Activated B cell treated with CpG ODN at 0.5 μM for 24 hours (primary cell): Measurements from ENCODE around the gene DGCR2. TPM values are rescaled to one million over a fixed set of nuclear protein-coding genes. Genes with fewer than 3 reads are reported as not detected.

Source experiments
- ATAC-seq: fragments of 200-7000 bp; cut with Tn5 transposase; one replicate; pipeline ENCODE4 v1.10.0; 2021; ENCODE audit warnings: low read depth, mild to moderate bottlenecking, moderate library complexity
- CTCF ChIA-PET: fragments of 350-600 bp; sonication (Branson Sonifier 250); formaldehyde crosslinking; loops from one replicate; lab custom pipeline; 2021; ENCODE audit warnings: antibody characterized with exemption; lab: Charles Lee
- POLR2A ChIA-PET: fragments of 350-600 bp; sonication (Branson Sonifier 250); formaldehyde crosslinking; loops from one replicate; lab custom pipeline; 2021; ENCODE audit warnings: antibody characterized with exemption; lab: Charles Lee
- DNase-seq: peaks from one replicate; pipeline ENCODE4 v3.0.0; 2022
- H3K27ac Mint-ChIP-seq: one replicate; pipeline ENCODE4 v1.8.0; 2020; ENCODE audit warnings: mixed read lengths
- H3K27me3 Mint-ChIP-seq: one replicate; pipeline ENCODE4 v1.8.0; 2021; ENCODE audit warnings: mixed read lengths
- H3K36me3 Mint-ChIP-seq: one replicate; pipeline ENCODE4 v1.8.0; 2021; ENCODE audit warnings: low read depth, mixed read lengths
- H3K4me1 Mint-ChIP-seq: one replicate; pipeline ENCODE4 v1.8.0; 2021; ENCODE audit warnings: mixed read lengths
- H3K4me3 Mint-ChIP-seq: one replicate; pipeline ENCODE4 v1.8.0; 2020; ENCODE audit warnings: mild to moderate bottlenecking, mixed read lengths
- H3K9me3 Mint-ChIP-seq: one replicate; pipeline ENCODE4 v1.8.0; 2020; ENCODE audit warnings: mixed read lengths
- CTCF ChIP-seq: fragments of 200-600 bp; IDR thresholded peaks from one replicate; pipeline ENCODE4 v1.8.0; 2022; ENCODE audit warnings: antibody characterized with exemption, mild to moderate bottlenecking
- intact Hi-C: fragments of 100-400 bp; cut with micrococcal nuclease; formaldehyde crosslinking; loops from one replicate; pipeline ENCODE4 v1.15.1; 2024
- total RNA-seq: library from RNA; stranded (reverse); gene quantifications from 2 replicates; pipeline ENCODE4 v1.2.3, GENCODE V29; 2022

Gene DGCR2
- total RNA-seq, 1 donor from 2014 or later = 33.2 TPM

DNA sequence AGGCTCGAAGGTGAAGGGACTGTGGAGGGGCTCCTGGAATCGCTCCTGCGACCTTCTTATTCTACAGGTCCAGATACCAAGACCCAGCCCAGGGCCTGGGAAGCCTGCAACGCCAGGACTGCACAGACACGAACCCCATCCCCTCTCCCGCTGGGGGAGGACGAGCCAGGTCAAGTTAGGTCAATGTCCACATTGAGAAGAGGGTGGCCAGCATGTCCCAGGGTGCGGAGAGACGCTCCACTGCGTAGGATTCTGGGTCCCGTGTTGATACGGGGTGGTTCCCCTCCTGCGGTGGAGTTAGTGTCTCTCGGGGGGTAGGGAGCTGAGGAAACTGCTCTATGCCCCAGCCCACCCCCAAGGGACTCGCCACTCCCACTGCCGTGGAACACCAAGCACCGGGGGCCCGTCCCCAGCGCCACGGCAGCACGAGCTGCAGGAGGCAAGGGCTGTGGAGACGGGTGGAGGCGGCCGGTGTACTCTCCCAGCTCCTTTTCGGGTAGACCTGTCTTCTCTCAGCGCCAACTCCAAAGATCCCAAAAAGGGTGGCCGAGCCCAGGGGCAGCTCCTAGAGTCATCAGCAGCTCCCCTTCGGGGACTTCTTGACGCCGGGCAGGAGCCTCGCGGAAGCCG is 26.3 kb upstream of the DGCR2 start:
- Mint-ChIP-seq H3K4me1 (peaks cover 18% of the 10 kb centered on the region), H3K27me3 (peaks cover 35% of the 10 kb centered on the region), H3K4me3 (no peak overlapping the region), H3K27ac (no peak overlapping the region), H3K9me3 (no peaks in the 10 kb centered on the region), H3K36me3 (peaks cover 8% of the 10 kb centered on the region)
- ATAC-seq = no peak
- intact Hi-C loops = loop anchor here (10.0 kb wide), 1 partner anchor 146 kb away; the partner anchor contains the start of gene CLTCL1
- no peak for TF ChIP-seq CTCF
- CTCF ChIA-PET = interaction anchor here (0.8 kb wide), 1 partner anchor 25 kb away, joined by 3 read pairs; no protein-coding TSS in a partner anchor
- DNase-seq = no peak
- POLR2A ChIA-PET = interaction anchor here (0.6 kb wide), 1 partner anchor 283 kb away, joined by 3 read pairs; the partner anchor contains the start of gene HIRA

DNA sequence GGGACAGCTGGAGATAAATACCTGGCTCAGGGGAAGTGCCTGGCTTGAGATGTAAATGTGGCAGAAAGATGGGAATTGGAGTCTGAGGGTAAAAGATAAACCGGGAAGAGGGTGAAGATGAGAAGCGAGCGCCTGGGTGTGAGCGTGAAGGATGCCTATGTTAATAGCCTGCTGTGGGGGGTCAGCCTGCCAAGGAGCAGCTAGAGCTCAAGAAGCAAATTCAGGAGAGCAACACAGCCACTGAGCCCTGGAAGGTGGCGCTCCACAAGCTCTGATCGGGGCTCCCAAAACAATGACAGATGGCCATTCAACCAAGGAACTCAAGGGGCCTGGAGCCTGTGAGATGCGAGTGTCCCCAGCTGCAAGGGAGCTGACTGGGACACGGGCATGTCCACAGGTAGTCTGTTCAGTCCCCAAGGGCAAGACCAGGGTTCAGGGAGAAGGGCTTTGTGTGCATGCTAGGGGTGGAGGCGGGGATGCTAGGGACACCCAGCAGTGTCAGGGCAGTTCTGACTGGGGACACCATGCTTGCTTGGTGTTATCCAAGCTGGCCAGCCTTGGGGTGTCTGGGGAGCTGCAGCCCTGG is 25.1 kb upstream of the DGCR2 start:
- Mint-ChIP-seq H3K4me3 (no peak overlapping the region), H3K4me1 (peaks cover 26% of the 10 kb centered on the region), H3K27me3 (peaks cover 28% of the 10 kb centered on the region), H3K9me3 (no peaks in the 10 kb centered on the region), H3K27ac (no peak overlapping the region), H3K36me3 (peaks cover 12% of the 10 kb centered on the region)
- DNase-seq (no peak), ATAC-seq (no peak)
- CTCF ChIA-PET = interaction anchor here (1.3 to 5.0 kb wide), 2 partner anchors 331 to 483 kb away, joined by 3 to 46 read pairs; no protein-coding TSS in a partner anchor
- POLR2A ChIA-PET = no interaction called here
- intact Hi-C loops = loop anchor here (10.0 kb wide), 1 partner anchor 148 kb away; the partner anchor contains the start of gene CLTCL1
- TF ChIP-seq CTCF = no peak

- intact Hi-C loops = loop anchor here (10.0 kb wide), 1 partner anchor 148 kb away; the partner anchor contains the start of gene CLTCL1
- no peaks in the 10 kb centered on the region for H3K9me3 Mint-ChIP-seq
- peaks cover 26% of the 10 kb centered on the region for H3K4me1 Mint-ChIP-seq
- POLR2A ChIA-PET = no interaction called here
- no peak for DNase-seq
- no peak for ATAC-seq
- no peak for TF ChIP-seq CTCF
- peaks cover 22% of the 10 kb centered on the region for H3K27me3 Mint-ChIP-seq
- CTCF ChIA-PET = interaction anchor here (1.3 to 5.0 kb wide), 2 partner anchors 332 to 484 kb away, joined by 3 to 46 read pairs; no protein-coding TSS in a partner anchor
- H3K4me3 Mint-ChIP-seq = no peak overlapping the region
- no peak overlapping the region for H3K27ac Mint-ChIP-seq
- H3K36me3 Mint-ChIP-seq = peaks cover 20% of the 10 kb centered on the region
These were observed 24.2 kb upstream of the DGCR2 start for GRCh38 chr22:19146215-19146968.

DNA sequence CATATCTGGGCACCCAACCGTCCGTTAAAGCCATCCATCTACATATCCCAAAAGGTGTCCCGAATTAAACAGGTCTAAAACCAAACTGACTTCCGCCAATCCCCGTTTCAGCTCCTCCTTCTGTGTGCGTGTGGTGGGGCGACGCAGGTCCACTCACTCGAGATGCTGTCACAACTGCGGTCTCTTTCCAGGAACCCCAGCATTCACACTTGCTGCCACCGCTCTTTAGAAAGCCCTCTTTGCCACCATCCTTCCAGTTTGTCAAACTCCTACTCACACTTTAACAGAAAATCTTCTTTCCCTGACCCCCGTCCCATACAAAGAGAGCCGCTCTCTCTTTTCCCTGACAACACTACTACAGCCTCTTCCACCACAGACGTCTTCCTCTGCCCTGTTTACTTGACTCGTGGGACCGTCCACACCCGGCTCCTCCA is 21.8 kb upstream of the DGCR2 start:
- Mint-ChIP-seq H3K27ac (peak overlapping the region; percentile 95), H3K4me3 (peak overlapping the region; percentile 100), H3K27me3 (peaks cover 13% of the 10 kb centered on the region), H3K9me3 (no peaks in the 10 kb centered on the region), H3K4me1 (peaks cover 20% of the 10 kb centered on the region), H3K36me3 (peaks cover 44% of the 10 kb centered on the region)
- POLR2A ChIA-PET = interaction anchor here (0.5 to 2.2 kb wide), 8 partner anchors 22 to 486 kb away, joined by 4 to 23 read pairs (median 10); partner anchors contain the start of genes CDC45, DGCR2, HIRA and MRPL40
- ATAC-seq = no peak
- CTCF ChIA-PET = interaction anchor here (0.6 to 5.0 kb wide), 19 partner anchors 9 to 489 kb away, joined by 3 to 46 read pairs (median 3); partner anchors contain the start of gene DGCR6
- intact Hi-C loops = loop anchor here (1.0 to 10.0 kb wide), 10 partner anchors 22 to 574 kb away; partner anchors contain the start of genes CDC45, CLTCL1, DGCR2 and MRPL40
- TF ChIP-seq CTCF = no peak
- no peak for DNase-seq
